HEK293 (cell line): ENCODE results near the gene HOXC11.

Experiments
- CTCF ChIP-seq: fragments of 450-650 bp; formaldehyde crosslinking; IDR thresholded peaks from 2 replicates; pipeline ENCODE4 v1.5.1; 2016; ENCODE audit warnings: missing biosample characterization, missing genetic modification characterization
- GLI4 ChIP-seq: fragments of 450-650 bp; formaldehyde crosslinking; IDR thresholded peaks from 2 replicates; pipeline ENCODE4 v1.5.1; 2016; ENCODE audit warnings: missing biosample characterization, missing genetic modification characterization
- PRDM1 ChIP-seq: fragments of 450-650 bp; formaldehyde crosslinking; IDR thresholded peaks from 2 replicates; pipeline ENCODE4; 2016; ENCODE audit warnings: missing biosample characterization, missing genetic modification characterization
- ZFP41 ChIP-seq: fragments of 450-650 bp; formaldehyde crosslinking; IDR thresholded peaks from 2 replicates; pipeline ENCODE4 v1.5.1; 2016; ENCODE audit warnings: missing biosample characterization, missing genetic modification characterization, borderline replicate concordance
- ZNF26 ChIP-seq: fragments of 450-650 bp; formaldehyde crosslinking; IDR thresholded peaks from 2 replicates; pipeline ENCODE4 v1.5.1; 2016; ENCODE audit warnings: missing biosample characterization, missing genetic modification characterization
- ZNF274 ChIP-seq, 2 experiments: fragments of 200-500 bp in 1 of 2; fragments of 450-650 bp in 1 of 2; sonication (Bioruptor generic) in 1 of 2; formaldehyde crosslinking in 1 of 2; IDR thresholded peaks; 2 replicates each; pipeline versions ENCODE4 v1.5.1 to v1.6.1; 2014 to 2016; ENCODE audit warnings: borderline replicate concordance in 1 of 2, inconsistent platforms in 1 of 2, low read length in 1 of 2, missing biosample characterization in 1 of 2, missing genetic modification characterization in 1 of 2
- ZNF335 ChIP-seq: fragments of 450-650 bp; formaldehyde crosslinking; conservative IDR thresholded peaks from 2 replicates; pipeline ENCODE4 v1.5.1; 2016; ENCODE audit warnings: missing biosample characterization, missing genetic modification characterization
- ZNF530 ChIP-seq: fragments of 450-650 bp; formaldehyde crosslinking; IDR thresholded peaks from 2 replicates; pipeline ENCODE4 v1.5.1; 2016; ENCODE audit warnings: low read depth, missing biosample characterization, missing genetic modification characterization
- ZNF571 ChIP-seq: fragments of 450-650 bp; formaldehyde crosslinking; IDR thresholded peaks from 2 replicates; pipeline ENCODE4 v1.5.0; 2017; ENCODE audit warnings: missing biosample characterization, missing genetic modification characterization
- ZNF621 ChIP-seq: fragments of 450-650 bp; formaldehyde crosslinking; IDR thresholded peaks from 2 replicates; pipeline ENCODE4 v1.5.1; 2017; ENCODE audit warnings: missing biosample characterization, missing genetic modification characterization
- ZNF677 ChIP-seq: fragments of 450-650 bp; IDR thresholded peaks from 2 replicates; pipeline ENCODE4 v1.5.0; 2018; ENCODE audit warnings: missing biosample characterization, mild to moderate bottlenecking, missing genetic modification characterization, moderate library complexity

GRCh38 chr12:53967421-53967925 lies 5.5 kb upstream of the HOXC11 start:
- TF ChIP-seq CTCF (tag by site-specific recombination) (no peak), PRDM1 (tag by site-specific recombination) (no peak), ZNF677 (tag by site-specific recombination) (no peak), ZNF530 (tag by site-specific recombination) (no peak), ZNF335 (tag by site-specific recombination) (no peak), ZNF274 (IDR thresholded peaks at IDR 0.05; ENCODE audit: low read length) (no peak), ZNF274 (tag by site-specific recombination; IDR thresholded peaks at IDR 0.05; ENCODE audit: borderline replicate concordance) (no peak), ZNF571 (tag by site-specific recombination) (no peak), ZNF26 (tag by site-specific recombination) (no peak), ZNF621 (tag by site-specific recombination) (no peak), GLI4 (tag by site-specific recombination) (no peak), ZFP41 (no peak)
